Neutrophil (primary cell): ENCODE measurements around the gene UVRAG.

Source experiments
- H3K27ac ChIP-seq: fragments of 200-600 bp; sonication (generic); 2 replicates; pipeline ENCODE4 v1.5.1; 2016; ENCODE audit warnings: mild to moderate bottlenecking, moderate library complexity
- H3K27me3 ChIP-seq: fragments of 200-600 bp; sonication (generic); 2 replicates; pipeline ENCODE4 v1.6.0; 2016; ENCODE audit warnings: mild to moderate bottlenecking
- H3K36me3 ChIP-seq: fragments of 200-600 bp; sonication (generic); 2 replicates; pipeline ENCODE4 v1.5.1; 2017
- H3K4me1 ChIP-seq, 2 experiments: fragments of 200-600 bp in 1 of 2; sonication (generic) in 1 of 2; 1 replicate in 1 of 2; 2 replicates in 1 of 2; pipeline versions ENCODE4 v1.5.1 to v1.6.1; 2013 to 2016; ENCODE audit warnings: low read depth in 1 of 2, low read length in 1 of 2, mild to moderate bottlenecking in 1 of 2, moderate library complexity in 1 of 2; ENCODE audit not compliant: control insufficient read depth in 1 of 2, insufficient read depth in 1 of 2
- H3K4me3 ChIP-seq, 2 experiments: fragments of 200-600 bp in 1 of 2; sonication (generic) in 1 of 2; 1 replicate in 1 of 2; 2 replicates in 1 of 2; pipeline ENCODE4 v1.5.1; 2013 to 2016; ENCODE audit warnings: low read depth in 1 of 2, low read length in 1 of 2, mild to moderate bottlenecking in 1 of 2, moderate library complexity in 1 of 2
- H3K9me3 ChIP-seq: fragments of 200-600 bp; sonication (generic); 2 replicates; pipeline ENCODE4 v1.5.1; 2016
- CTCF ChIP-seq: fragments of 200-600 bp; sonication (generic); IDR thresholded peaks from 2 replicates; pipeline ENCODE4 v1.5.1; 2016; ENCODE audit warnings: antibody characterized with exemption

Gene UVRAG

GRCh38 chr11:75795276-75796090, 19.5 kb upstream of the UVRAG start:
- H3K27ac ChIP-seq = no peak overlapping the region
- H3K27me3 ChIP-seq = no peaks in the 10 kb centered on the region
- H3K36me3 ChIP-seq = peaks cover 96% of the 10 kb centered on the region
- H3K9me3 ChIP-seq = no peaks in the 10 kb centered on the region
- TF ChIP-seq CTCF = no peak
- H3K4me1 ChIP-seq = no peaks in the 10 kb centered on the region
- H3K4me3 ChIP-seq = no peak overlapping the region

- H3K36me3 ChIP-seq = peaks cover 96% of the 10 kb centered on the region
- no peak for TF ChIP-seq CTCF
- no peaks in the 10 kb centered on the region for H3K27me3 ChIP-seq
- no peak overlapping the region for H3K27ac ChIP-seq
- no peaks in the 10 kb centered on the region for H3K9me3 ChIP-seq
- H3K4me1 ChIP-seq = no peaks in the 10 kb centered on the region
- H3K4me3 ChIP-seq = no peak overlapping the region
Observed at GRCh38 chr11:75796091-75796435, 18.9 kb upstream of the UVRAG start.

- Histone ChIP-seq H3K4me1 (no peaks in the 10 kb centered on the region), H3K27ac (no peak overlapping the region), H3K4me3 (no peak overlapping the region), H3K36me3 (peaks cover 96% of the 10 kb centered on the region), H3K9me3 (no peaks in the 10 kb centered on the region), H3K27me3 (no peaks in the 10 kb centered on the region)
- no peak for TF ChIP-seq CTCF
Observed at GRCh38 chr11:75797116-75797515, 17.9 kb upstream of the UVRAG start.

GRCh38 chr11:75797792-75798191, 17.2 kb upstream of the UVRAG start:
- TF ChIP-seq CTCF = no peak
- H3K27ac ChIP-seq = no peak overlapping the region

GRCh38 chr11:75800136-75800675, 14.8 kb upstream of the UVRAG start:
- no peak for TF ChIP-seq CTCF
- H3K27ac ChIP-seq = peak overlapping the region; percentile 50
- H3K9me3 ChIP-seq = no peaks in the 10 kb centered on the region
- peaks cover 84% of the 10 kb centered on the region for H3K36me3 ChIP-seq
- H3K4me3 ChIP-seq = no peak overlapping the region
- H3K27me3 ChIP-seq = no peaks in the 10 kb centered on the region
- no peaks in the 10 kb centered on the region for H3K4me1 ChIP-seq

More at GRCh38 chr11:75797792-75798191, 17.2 kb upstream of the UVRAG start:
- H3K9me3 ChIP-seq = no peaks in the 10 kb centered on the region
- H3K4me3 ChIP-seq = no peak overlapping the region
- no peaks in the 10 kb centered on the region for H3K4me1 ChIP-seq
- no peaks in the 10 kb centered on the region for H3K27me3 ChIP-seq
- peaks cover 96% of the 10 kb centered on the region for H3K36me3 ChIP-seq
